ENCODE data around the gene BATF. TPM values are rescaled to one million over a fixed set of nuclear protein-coding genes. Genes with fewer than 3 reads are reported as not detected.

BATF gene
- total RNA-seq, 1 experiment from 2014 or later: 55.7 TPM

- H3K36me3 ChIP-seq (ENCODE audit: low read depth): no peaks in the 10 kb centered on the region
- BruUV-seq (replicated peaks): TSS peak; percentile 76
- TF ChIP-seq CTCF (conservative IDR thresholded peaks at IDR 0.05) (no peak), EZH2 (IDR thresholded peaks at IDR 0.05; ENCODE audit: low read depth) (no peak)
- H3K27ac ChIP-seq: peak overlapping the region; percentile 70
- no peak for DNase-seq
- ChIA-PET POLR2A (ENCODE audit: unreplicated experiment) (interaction anchor here (0.6 to 1.8 kb wide), 11 partner anchors 11 to 672 kb away, joined by 3 to 16 read pairs (median 4); partner anchors contain the start of gene DLST), CTCF (interaction anchor here (0.6 to 1.4 kb wide), 4 partner anchors 11 to 428 kb away, joined by 3 to 22 read pairs (median 4); partner anchors contain the start of genes BATF, TGFB3 and TTLL5)
- H3K4me1 ChIP-seq (replicated peaks; ENCODE audit: insufficient read depth): peaks cover 45% of the 10 kb centered on the region
- H3K27me3 ChIP-seq (ENCODE audit: insufficient read depth, low read depth): no peaks in the 10 kb centered on the region
- peak overlapping the region; percentile 12; the same call in 1 of the 2 replicates for H3K4me3 ChIP-seq
- H3K9me3 ChIP-seq (ENCODE audit: insufficient read depth, low read depth): peaks cover 5% of the 10 kb centered on the region; the same call in 1 of the 2 replicates
- peak overlapping the region; percentile 62 for H3K4me2 ChIP-seq
- H3K79me2 ChIP-seq (ENCODE audit: low read depth): no peaks in the 10 kb centered on the region
- no peaks in the 10 kb centered on the region for H4K20me1 ChIP-seq (ENCODE audit: insufficient read depth)
- peaks cover 28% of the 10 kb centered on the region for H3F3A ChIP-seq (ENCODE audit: insufficient read depth, low read depth)
- H2AFZ ChIP-seq: no peak overlapping the region
- no peaks in the 10 kb centered on the region for H3K9me2 ChIP-seq (ENCODE audit: insufficient read depth)
- intact Hi-C loops (cut with micrococcal nuclease; ENCODE audit: unreplicated experiment): loop anchor here (1.0 to 10.0 kb wide), 6 partner anchors 12 to 979 kb away; no protein-coding TSS in a partner anchor
Measured at GRCh38 chr14:75553761-75554364, 31.6 kb downstream of the BATF start.

GRCh38 chr14:75554482-75554881 is 32.2 kb downstream of the BATF start:
- intact Hi-C loops (cut with micrococcal nuclease; ENCODE audit: unreplicated experiment): loop anchor here (1.0 to 10.0 kb wide), 6 partner anchors 12 to 980 kb away; no protein-coding TSS in a partner anchor
- TF ChIP-seq EZH2 (IDR thresholded peaks at IDR 0.05; ENCODE audit: low read depth) (no peak), CTCF (conservative IDR thresholded peaks at IDR 0.05) (no peak)
- peak overlapping the region; percentile 62 for H3K4me2 ChIP-seq
- peak overlapping the region; percentile 70 for H3K27ac ChIP-seq
- peak overlapping the region; percentile 12; the same call in 1 of the 2 replicates for H3K4me3 ChIP-seq
- no peaks in the 10 kb centered on the region for H3K79me2 ChIP-seq (ENCODE audit: low read depth)
- no peaks in the 10 kb centered on the region for H4K20me1 ChIP-seq (ENCODE audit: insufficient read depth)
- H3K9me3 ChIP-seq (ENCODE audit: insufficient read depth, low read depth): peaks cover 5% of the 10 kb centered on the region; the same call in 1 of the 2 replicates
- no peaks in the 10 kb centered on the region for H3K36me3 ChIP-seq (ENCODE audit: low read depth)
- H3F3A ChIP-seq (ENCODE audit: insufficient read depth, low read depth): peaks cover 34% of the 10 kb centered on the region
- peak; percentile 81 to 100 for DNase-seq
- POLR2A ChIA-PET (ENCODE audit: unreplicated experiment): interaction anchor here (0.6 to 1.8 kb wide), 13 partner anchors 12 to 673 kb away, joined by 3 to 16 read pairs (median 5); partner anchors contain the start of gene DLST
- no peaks in the 10 kb centered on the region for H3K9me2 ChIP-seq (ENCODE audit: insufficient read depth)
- no TSS peak for BruUV-seq (replicated peaks)
- H3K27me3 ChIP-seq (ENCODE audit: insufficient read depth, low read depth): no peaks in the 10 kb centered on the region
- H3K4me1 ChIP-seq (replicated peaks; ENCODE audit: insufficient read depth): peaks cover 52% of the 10 kb centered on the region
- CTCF ChIA-PET: interaction anchor here (0.6 to 1.4 kb wide), 4 partner anchors 12 to 428 kb away, joined by 3 to 22 read pairs (median 4); partner anchors contain the start of genes BATF, TGFB3 and TTLL5
- no peak overlapping the region for H2AFZ ChIP-seq

GRCh38 chr14:75558440-75558839 is 36.2 kb downstream of the BATF start:
- peaks cover 63% of the 10 kb centered on the region for H3F3A ChIP-seq (ENCODE audit: insufficient read depth, low read depth)
- CTCF ChIA-PET: no interaction called here
- no peak overlapping the region for H3K4me2 ChIP-seq
- TF ChIP-seq EZH2 (IDR thresholded peaks at IDR 0.05; ENCODE audit: low read depth) (no peak), CTCF (conservative IDR thresholded peaks at IDR 0.05) (no peak)
- no peaks in the 10 kb centered on the region for H3K79me2 ChIP-seq (ENCODE audit: low read depth)
- no peak for DNase-seq
- no peaks in the 10 kb centered on the region for H3K27me3 ChIP-seq (ENCODE audit: insufficient read depth, low read depth)
- H3K4me3 ChIP-seq: no peak overlapping the region
- H3K4me1 ChIP-seq (replicated peaks; ENCODE audit: insufficient read depth): peaks cover 74% of the 10 kb centered on the region
- H4K20me1 ChIP-seq (ENCODE audit: insufficient read depth): no peaks in the 10 kb centered on the region
- no peaks in the 10 kb centered on the region for H3K36me3 ChIP-seq (ENCODE audit: low read depth)
- no peak overlapping the region for H2AFZ ChIP-seq
- H3K27ac ChIP-seq: peak overlapping the region; percentile 89
- intact Hi-C loops (cut with micrococcal nuclease; ENCODE audit: unreplicated experiment): loop anchor here (10.0 kb wide), 1 partner anchor 984 kb away; no protein-coding TSS in a partner anchor
- peaks cover 5% of the 10 kb centered on the region; the same call in 1 of the 2 replicates for H3K9me3 ChIP-seq (ENCODE audit: insufficient read depth, low read depth)
- POLR2A ChIA-PET (ENCODE audit: unreplicated experiment): interaction anchor here (0.6 kb wide), 1 partner anchor 671 kb away, joined by 7 read pairs; no protein-coding TSS in a partner anchor
- no TSS peak for BruUV-seq (replicated peaks)
- H3K9me2 ChIP-seq (ENCODE audit: insufficient read depth): no peaks in the 10 kb centered on the region
